Fibroblast of gingiva (primary cell): Measurements from ENCODE around the gene CELF2.

ENCODE experiments used
- DNase-seq: peaks from one replicate; pipeline ENCODE4 v3.0.0-alpha.2; 2011; ENCODE audit warnings: low read depth

Gene CELF2

GRCh38 chr10:11303361-11304170, 285.9 kb downstream of the CELF2 start:
- no peak for DNase-seq

DNA sequence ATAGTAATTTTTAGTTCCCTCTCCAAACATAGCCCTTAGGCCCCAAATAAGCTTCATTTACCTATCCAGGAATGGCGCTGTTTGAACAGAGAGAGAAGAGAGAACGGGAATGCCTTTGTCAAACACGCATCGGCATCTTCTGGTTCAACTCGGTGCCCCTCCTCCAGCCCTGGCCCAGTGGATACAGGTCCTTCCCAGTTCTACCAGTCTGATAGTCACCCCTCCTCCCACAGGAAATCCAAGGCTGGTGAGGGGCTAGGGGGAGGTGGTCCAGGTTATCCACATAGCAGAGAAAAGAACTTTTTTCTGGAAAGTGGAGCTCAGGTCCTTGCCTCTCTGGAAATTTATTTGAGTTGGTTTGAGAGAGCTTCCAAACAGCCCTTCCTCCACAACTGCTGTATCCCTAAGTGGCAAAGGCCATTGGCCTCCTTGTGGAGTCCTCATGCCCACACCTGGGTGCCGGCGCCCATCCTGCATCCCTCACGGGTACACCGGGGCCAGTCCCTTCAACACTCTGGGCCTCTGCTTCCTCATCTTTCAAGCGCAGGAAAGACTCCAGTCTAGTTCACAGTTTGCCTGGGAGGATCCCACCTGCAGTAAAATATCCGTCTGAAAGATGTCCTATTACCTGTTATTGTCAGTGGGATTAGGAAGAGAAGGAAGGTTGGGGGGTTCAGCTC, 287.4 kb downstream of the CELF2 start:
- no peak for DNase-seq

- DNase-seq, result no peak
Measured at GRCh38 chr10:11305825-11306593, 288.3 kb downstream of the CELF2 start.

DNA sequence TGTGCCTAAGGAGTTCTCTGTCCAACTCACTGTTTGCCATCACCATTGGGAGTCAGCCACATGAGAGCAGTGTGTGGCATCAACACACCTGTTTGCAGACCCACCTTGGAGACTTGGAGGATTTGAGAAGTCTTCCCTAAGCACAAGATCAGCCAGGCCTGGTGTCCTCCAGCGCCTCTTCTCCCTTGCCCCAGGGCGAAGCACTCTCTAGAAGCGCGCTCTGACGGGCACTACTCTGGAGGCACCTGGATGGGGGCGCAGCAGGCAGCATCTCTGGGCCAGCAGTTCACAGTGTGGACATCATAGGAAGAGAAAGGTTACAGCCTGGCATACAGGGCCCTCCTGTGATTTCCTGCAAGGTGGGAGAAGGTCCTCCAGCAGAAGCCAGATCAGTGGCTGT, 289.3 kb downstream of the CELF2 start:
- DNase-seq, result no peak

DNA sequence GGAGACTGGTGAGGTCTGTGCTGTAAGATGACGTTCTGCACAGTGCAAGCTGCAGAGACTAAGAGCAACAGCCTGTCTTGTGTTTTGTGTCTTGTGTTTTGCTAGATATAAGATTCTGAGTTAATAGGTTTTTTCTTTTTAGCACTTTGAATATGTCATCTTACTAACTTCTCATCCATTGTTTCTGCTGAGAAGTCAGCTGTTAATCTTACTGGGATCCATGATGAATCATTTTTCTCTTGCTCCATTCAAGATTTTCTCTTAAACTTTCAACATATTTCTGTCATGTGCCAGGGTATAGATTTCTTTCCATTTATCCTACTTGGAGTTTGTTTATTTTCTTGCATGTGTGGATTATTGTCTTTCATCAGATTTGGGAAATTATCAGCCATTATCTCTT, 290.3 kb downstream of the CELF2 start:
- DNase-seq, result no peak

- DNase-seq, result no peak
Measured at GRCh38 chr10:11311027-11311426, 293.4 kb downstream of the CELF2 start.

GRCh38 chr10:11313463-11313862, 295.8 kb downstream of the CELF2 start:
- DNase-seq, result no peak

DNA sequence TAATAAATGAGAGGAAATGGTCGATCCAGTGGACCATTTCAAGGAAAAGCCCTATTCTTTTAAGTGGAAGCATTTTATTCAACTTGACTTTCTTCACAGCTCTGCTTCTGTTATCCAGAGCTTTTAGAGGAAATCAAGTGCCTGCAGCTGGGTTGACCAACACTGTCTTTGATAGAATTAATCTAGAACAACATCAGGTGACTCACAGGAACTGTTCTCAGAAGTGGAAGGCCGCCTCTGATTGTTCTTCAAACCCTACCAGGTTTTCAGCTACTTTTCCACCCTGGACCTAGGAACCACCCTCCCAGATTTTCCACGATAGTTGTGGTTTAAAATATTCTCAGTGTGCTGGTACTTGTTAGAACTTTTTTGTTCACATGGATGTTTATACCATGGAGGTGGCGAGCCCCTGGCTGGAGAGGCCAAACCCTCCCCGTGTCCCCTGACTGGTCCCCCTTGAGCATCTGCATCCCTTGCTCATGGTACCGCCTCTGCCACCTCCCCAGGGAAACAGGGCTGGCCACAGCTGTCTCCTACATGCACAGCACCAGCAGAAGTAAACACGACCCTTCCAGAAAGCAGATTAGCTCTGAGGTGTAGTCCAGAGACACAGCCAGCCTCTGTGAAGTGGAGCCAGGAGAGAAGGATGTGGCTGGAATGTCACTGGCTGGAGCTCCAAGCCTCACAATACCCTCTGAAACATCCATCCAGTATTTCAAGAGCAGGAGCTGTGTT, 300.4 kb downstream of the CELF2 start:
- no peak for DNase-seq

DNA sequence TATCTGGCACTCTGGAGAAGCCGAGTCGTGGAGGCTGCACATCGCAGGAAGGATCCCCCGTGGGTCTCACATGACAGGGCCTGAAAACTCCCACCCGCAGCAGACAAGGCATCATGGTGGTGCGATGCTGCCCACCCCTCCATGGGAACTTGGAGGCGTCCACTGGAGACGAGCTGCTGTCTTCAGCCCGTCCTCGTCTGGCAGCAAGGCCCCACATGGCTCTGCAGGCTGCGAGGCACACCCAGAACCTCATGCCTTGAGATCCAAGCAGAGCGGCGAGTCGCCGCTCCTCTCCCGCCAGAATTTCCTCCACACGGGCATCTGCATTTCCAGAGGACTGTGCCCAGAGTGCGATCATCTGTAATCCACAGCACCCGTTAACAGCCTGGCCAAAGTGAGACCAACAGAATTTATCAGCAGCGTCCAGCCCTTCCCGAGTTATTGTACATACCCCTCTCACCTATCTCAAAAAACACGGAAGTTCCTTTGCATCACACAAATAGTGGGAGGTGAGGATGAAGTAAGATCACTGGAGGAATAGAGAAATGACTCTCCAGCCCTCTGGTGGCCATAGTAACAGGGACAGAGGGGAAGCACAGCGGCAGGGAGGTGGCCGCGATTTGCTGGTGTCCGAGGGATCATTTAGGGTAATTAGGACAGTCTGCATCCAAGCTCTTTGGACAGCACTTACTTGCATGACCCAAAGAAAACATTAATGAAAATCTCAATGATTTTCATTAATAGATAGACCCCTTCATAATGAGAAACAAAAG, 301.3 kb downstream of the CELF2 start:
- no peak for DNase-seq

- DNase-seq, result no peak
Measured at GRCh38 chr10:11319990-11320602, 302.4 kb downstream of the CELF2 start.

DNA sequence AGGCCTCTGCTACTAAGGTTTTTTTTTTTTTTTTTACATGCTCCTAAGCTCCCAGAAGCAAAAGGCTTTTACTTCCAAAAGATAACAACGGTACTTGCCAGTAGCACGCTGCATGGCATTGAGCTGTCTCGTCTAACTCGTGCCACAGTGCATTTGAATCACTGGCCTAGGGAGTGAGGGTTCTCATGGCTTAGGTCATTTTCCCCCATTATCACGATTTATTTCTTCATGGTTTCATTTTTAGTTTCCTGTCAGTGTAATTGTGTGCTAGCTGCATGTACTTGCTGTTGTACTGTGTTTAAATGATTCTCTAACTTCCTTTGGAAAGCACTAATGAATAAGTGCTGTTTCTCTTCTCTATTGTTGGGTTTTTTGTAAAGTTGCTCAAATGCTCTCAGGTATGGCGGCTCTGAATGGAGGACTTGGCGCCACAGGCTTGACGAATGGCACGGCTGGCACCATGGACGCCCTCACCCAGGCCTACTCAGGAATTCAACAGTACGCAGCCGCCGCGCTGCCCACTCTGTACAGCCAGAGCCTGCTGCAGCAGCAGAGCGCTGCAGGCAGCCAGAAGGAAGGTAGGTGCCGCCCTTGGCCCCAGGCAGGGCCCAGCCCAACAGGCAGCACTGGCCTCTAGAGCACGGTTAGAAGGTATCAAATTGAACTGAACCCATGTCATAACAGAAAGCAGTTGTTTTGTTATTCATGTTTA, 303.3 kb downstream of the CELF2 start:
- DNase-seq, result no peak

DNA sequence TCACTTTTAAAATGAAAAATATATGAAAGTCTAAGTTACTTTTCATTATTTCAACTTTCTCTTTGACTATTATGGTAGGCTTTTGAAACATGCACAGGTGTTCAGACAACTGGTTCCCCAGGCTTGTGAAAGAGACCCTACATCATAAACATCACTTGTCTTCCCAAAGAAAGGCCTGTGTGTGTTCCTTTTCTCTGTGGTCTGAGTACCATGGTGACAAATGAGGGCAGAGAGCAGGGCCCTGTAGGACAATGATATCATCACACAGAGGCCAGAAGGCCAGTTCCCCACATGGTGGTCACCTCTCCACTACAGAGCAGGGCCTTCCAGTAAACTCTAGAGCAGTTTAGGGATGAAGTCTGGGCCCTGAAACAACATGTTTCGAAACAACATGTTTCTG, 305.0 kb downstream of the CELF2 start:
- DNase-seq, result no peak

- DNase-seq, result no peak
Measured at GRCh38 chr10:11324761-11325321, 307.2 kb downstream of the CELF2 start.

DNA sequence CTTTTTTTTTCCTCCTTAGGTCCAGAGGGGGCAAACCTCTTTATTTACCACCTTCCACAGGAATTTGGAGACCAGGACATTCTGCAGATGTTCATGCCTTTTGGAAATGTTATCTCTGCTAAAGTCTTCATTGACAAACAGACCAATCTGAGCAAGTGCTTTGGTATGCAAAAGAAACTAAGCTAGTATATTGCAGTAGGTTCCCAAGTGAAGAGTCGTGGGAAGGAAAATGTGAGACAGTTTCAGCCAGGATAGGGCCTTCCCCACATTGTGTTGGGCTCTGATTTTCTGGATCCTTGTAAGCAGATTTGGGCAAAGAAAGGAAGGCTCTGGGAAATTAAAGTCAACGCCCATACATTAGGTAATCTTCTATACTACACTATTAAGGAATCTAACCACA, 308.1 kb downstream of the CELF2 start:
- DNase-seq, result peak; percentile 3

GRCh38 chr10:11326241-11326640, 308.6 kb downstream of the CELF2 start:
- DNase-seq, result no peak

- DNase-seq, result no peak
Measured at GRCh38 chr10:11326913-11327616, 309.4 kb downstream of the CELF2 start.

GRCh38 chr10:11328264-11329061, 310.8 kb downstream of the CELF2 start:
- no peak for DNase-seq

DNA sequence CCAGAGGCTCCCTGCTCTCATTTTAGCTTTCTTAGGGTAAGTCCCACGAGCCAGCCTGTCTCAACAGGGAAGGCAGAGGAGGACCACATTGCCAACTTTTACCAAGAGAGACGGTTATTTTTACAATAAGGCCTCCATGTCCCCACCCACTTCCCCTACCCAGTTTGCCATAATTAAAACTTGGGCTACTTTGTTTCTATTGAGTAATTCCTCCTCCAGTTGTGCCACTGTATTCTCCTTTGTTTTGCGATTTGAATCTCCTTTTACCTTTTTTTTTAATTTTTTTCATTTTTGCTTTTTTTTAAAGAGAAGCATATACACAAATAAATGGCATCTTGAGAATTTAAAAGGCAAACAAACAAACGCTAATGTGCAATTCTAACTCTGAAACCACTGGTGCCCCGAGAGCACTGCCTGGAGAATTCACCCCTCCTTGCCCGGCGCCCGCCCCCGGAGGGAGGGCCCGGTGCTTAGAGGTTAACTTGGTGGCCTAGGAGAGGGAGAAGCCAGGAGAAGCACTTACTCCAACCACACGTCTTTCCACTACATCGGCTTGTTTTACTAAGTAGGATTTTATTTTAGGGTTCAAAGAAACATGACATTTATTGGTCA, 311.5 kb downstream of the CELF2 start:
- DNase-seq, result peak; percentile 11
